ENCODE results near the gene P2RY12.
"Not testable (repeated sequence)": the region's sequence is repeated elsewhere in the genome, so short reads cannot be mapped to it uniquely, and the experiment has no call there.

The P2RY12 gene

DNA sequence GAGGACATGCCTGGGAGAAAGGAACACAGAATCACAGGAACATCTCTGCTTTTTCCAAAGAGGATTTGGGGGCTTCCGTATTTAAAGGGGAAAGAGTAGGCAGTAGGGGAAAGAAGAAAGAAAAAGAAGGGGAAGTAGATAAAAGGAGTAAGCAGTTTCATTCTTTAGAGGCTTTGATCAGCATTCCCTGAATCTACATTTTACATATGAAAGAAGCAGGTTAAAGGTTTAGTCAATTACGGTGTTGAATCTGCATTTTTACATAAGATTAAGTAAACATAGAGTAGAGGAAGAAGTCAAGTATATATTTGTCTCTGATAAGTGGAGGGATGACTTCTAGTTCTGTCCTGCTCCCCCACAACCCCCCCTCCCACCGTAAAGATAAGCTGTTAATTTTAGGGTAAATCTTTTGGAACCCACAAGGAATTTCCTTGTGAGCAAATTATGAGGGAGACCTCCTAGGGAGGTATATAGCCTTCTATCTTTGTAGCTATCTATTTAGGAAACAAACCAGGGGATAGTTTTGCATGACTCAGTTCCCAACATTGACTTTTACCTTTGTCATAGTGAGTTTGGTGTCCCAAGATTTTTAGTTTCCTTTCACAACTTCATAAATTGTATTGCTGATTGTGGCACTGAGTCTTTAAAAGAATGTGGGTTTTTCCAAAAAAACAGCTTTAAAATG lies 8.7 kb upstream of the P2RY12 start:
- no peak for DNase-seq (ENCODE audit: low read depth)

- not testable (repeated sequence) for DNase-seq (ENCODE audit: low read depth)
Observed at GRCh38 chr3:151392191-151392590, 7.6 kb upstream of the P2RY12 start.

- DNase-seq (ENCODE audit: low read depth): no peak
Observed at GRCh38 chr3:151391720-151392119, 7.2 kb upstream of the P2RY12 start.

GRCh38 chr3:151387842-151388241 lies 3.3 kb upstream of the P2RY12 start:
- no peak for DNase-seq (ENCODE audit: low read depth)

GRCh38 chr3:151387432-151387831 lies 2.9 kb upstream of the P2RY12 start:
- no peak for DNase-seq (ENCODE audit: low read depth)

GRCh38 chr3:151386056-151386455 lies 1.5 kb upstream of the P2RY12 start:
- no peak for DNase-seq (ENCODE audit: low read depth)

GRCh38 chr3:151383956-151384355 lies 597 bp downstream of the P2RY12 start:
- no peak for DNase-seq (ENCODE audit: low read depth)

DNA sequence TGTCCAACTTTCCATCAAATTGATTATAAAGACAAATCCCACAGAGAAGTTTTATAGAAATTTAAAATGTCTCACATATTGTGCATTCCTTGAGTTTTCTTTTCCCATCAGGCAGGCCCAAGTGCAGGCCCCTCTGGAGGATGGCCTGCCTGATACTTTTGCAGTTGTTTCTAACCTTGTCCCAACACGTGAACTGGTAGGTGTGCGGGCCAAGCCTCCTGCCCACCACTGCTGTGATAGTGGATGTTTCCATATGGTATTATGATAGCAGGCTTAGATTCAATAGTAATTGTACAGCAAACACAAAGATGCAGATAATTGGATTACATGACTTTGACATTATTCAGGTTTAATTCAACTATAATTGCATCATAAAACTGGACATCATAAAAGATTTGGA lies 1.4 kb downstream of the P2RY12 start:
- DNase-seq (ENCODE audit: low read depth): no peak

GRCh38 chr3:151382671-151383070 lies 1.9 kb downstream of the P2RY12 start:
- no peak for DNase-seq (ENCODE audit: low read depth)

- DNase-seq (ENCODE audit: low read depth): no peak
Observed at GRCh38 chr3:151379083-151379734, 5.3 kb downstream of the P2RY12 start.

DNA sequence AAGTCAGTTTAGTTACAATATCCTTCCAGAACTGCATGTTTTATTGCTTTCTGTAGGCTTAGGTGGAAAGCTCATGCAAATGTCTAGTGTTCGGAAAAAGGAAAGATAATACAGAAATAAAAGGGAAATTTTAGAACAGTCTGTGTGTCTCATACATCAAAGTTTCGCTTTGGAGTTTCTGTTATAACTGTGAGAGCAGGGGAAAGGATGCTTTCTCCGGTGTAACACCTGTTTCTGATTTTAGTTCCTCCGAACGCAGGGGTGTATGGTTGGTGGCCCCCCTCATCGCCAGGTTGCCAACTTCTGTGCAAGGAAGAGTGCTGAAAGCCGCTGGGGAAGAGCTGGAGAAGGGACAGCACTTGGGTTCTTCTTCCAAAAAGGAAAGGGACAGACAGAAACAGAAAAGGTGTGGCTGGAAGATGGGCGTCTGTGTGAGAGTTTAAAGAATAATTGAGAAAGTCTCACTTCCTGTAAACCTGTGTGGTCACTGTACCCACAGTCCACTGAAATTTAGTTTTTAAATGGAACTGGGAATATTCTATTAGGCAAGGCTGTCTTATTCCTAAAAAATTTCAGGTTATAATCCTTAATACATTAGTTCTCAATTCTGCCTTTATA lies 6.7 kb downstream of the P2RY12 start:
- DNase-seq (ENCODE audit: low read depth): no peak

DNA sequence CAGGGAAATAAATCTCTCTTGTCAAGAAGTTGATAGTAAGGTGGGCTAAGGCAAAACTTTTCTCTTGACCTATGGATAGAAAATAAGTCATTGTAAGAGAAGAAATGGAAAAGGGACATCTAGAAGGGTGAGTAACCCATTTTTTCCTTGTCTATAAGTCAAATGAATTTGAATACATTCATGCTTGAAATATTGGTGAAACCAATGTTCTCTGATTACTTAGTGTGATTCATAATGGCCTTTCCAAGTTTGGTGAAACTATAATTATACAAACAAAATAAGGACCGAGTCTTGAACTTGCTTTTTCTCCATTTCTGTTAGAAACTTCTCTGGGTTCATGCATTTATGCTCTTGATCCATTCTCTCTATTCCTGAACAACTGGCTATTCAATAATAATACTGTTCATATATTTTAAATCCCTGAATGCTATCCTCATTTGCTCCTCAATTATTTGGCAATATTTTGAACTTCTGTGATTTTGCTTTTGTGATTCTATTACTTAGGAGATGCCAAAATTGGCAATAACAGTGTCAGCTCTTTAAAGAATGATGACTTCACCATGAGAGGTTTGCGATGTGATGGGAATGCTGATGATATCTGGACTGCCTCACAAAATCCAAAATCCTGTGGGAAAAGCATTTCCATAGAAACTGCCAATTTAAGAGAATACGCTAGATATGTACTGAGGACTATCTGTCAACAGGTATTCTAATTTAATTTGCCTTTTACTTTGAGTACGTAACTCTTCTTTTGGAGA lies 12.3 kb downstream of the P2RY12 start:
- no peak for DNase-seq (ENCODE audit: low read depth)

GRCh38 chr3:151371526-151371925 lies 13.0 kb downstream of the P2RY12 start:
- DNase-seq (ENCODE audit: low read depth): no peak

- DNase-seq (ENCODE audit: low read depth): no peak
Observed at GRCh38 chr3:151367448-151367847, 17.1 kb downstream of the P2RY12 start.

DNA sequence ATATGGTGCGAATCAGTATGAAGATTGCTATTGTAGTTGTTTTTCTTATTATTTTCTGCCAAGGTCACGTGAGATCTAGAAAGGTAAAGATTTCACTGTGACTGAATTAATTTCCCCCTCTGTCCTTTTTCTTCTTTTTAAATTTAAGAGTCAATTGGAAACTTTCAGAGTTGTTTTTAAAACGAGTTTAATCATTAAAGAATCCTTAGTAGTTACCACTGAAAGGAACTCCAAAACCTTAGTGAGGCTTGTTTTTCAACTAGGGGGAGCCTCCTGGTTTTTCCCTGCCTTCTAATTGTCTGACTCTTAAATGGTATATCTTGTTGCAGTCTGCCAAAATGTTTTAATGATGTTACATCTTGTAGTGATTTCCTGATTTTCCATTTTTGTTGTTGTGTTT lies 17.6 kb downstream of the P2RY12 start:
- no peak for DNase-seq (ENCODE audit: low read depth)

- DNase-seq (ENCODE audit: low read depth): no peak
Observed at GRCh38 chr3:151362751-151363174, 21.8 kb downstream of the P2RY12 start.

GRCh38 chr3:151357463-151357850 lies 27.1 kb downstream of the P2RY12 start:
- no peak for DNase-seq (ENCODE audit: low read depth)

GRCh38 chr3:151356794-151357462 lies 27.6 kb downstream of the P2RY12 start:
- no peak for DNase-seq (ENCODE audit: low read depth)

DNA sequence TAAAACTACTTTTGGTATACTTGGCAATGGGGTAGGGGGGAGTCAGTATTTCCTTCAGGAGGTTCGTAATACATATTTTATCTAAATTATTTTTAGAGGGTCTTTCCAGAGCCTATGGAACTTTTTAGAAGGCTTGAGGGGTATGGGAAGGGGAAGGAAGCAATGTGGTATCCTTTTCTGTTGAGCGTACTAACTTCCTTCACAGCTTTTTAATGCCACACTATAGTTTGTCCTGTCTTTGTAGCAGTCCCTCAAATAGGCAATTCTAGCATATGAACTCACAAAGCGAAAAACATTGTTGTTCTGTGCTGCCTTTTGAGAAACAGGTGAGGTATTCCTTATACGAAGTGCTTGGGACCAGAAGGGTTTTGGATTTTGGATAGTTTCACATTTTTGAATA lies 32.9 kb downstream of the P2RY12 start:
- DNase-seq (ENCODE audit: low read depth): no peak

GRCh38 chr3:151351219-151351618 lies 33.3 kb downstream of the P2RY12 start:
- DNase-seq (ENCODE audit: low read depth): no peak

DNA sequence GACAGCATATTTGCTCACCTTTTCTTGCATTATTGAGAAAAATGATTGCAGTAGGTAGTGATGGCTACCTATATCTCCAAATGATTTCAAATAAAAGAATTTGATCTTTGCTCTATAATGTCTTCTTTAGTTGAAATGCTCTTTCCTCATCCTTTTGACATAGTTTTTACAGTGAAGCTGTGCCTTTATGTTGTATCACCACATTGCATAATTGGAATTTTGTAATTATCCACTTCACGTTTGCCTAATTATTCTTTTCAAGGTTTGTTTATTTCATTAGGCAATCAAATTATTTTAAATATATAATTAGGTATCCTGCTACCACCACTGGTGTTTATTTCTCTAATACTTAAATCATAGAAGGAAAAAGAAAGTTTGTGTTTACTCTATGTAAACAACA lies 33.9 kb downstream of the P2RY12 start:
- DNase-seq (ENCODE audit: low read depth): no peak

DNA sequence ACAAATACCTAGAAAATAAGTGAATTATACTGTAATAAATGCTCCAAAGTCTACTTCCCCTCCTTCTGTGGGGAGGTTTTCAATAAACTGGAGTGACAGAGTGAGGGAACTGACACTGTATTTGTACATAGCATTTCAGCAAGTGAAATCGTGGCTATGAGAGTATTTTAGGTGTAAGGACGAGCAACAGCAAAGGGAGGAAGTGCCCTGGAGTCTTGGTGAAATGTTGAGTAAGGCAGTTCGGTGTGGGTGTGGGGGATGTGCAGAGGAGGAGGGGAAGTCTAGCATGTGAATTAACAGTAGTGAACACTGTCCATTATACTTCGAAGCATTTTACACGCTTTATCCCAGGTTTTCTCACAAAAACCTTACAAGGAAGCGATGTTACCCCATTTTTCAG lies 37.1 kb downstream of the P2RY12 start:
- DNase-seq (ENCODE audit: low read depth): no peak
